H1 (cell line): ENCODE measurements around the gene OMG. TPM values are rescaled to one million over a fixed set of nuclear protein-coding genes. Genes with fewer than 3 reads are reported as not detected.
"Not testable (repeated sequence)": the region's sequence is repeated elsewhere in the genome, so short reads cannot be mapped to it uniquely, and the experiment has no call there.

Experiments used
- CTCF ChIA-PET: fragments of 300-600 bp; sonication (Branson Sonifier 250); formaldehyde crosslinking; loops from one replicate; lab custom pipeline; 2021; ENCODE audit not compliant: partially characterized antibody; lab: Charles Lee
- POLR2A ChIA-PET: fragments of 300-600 bp; sonication (Branson Sonifier 250); formaldehyde crosslinking; loops from one replicate; lab custom pipeline; 2021; ENCODE audit warnings: inconsistent platforms; ENCODE audit not compliant: partially characterized antibody; lab: Charles Lee
- DNase-seq, 2 experiments: peaks; one replicate each; pipeline versions ENCODE4 v3.0.0 to v3.0.0-alpha.2; 2010 to 2022; ENCODE audit warnings: low spot score in 2 of 2, low read depth in 1 of 2, mixed read lengths in 1 of 2
- FAIRE-seq: peaks from 2 replicates; lab custom pipeline; 2011; peaks lifted over from hg19 to GRCh38; lab: Jason Lieb, UNC
- H2AFZ ChIP-seq: 2 replicates; pipeline ENCODE4 v1.8.1; 2012; ENCODE audit warnings: low read length, inconsistent platforms
- H2AK5ac ChIP-seq: 2 replicates; pipeline ENCODE4 v1.6.1; 2013; ENCODE audit warnings: low read depth, low read length
- H2BK120ac ChIP-seq: replicated peaks from 2 replicates; pipeline ENCODE3; 2013; ENCODE audit warnings: low read depth, low read length, inconsistent platforms
- H2BK12ac ChIP-seq: 2 replicates; pipeline ENCODE4 v1.6.1; 2013; ENCODE audit warnings: low read depth, low read length
- H2BK15ac ChIP-seq: 2 replicates; pipeline ENCODE4 v1.6.1; 2013; ENCODE audit warnings: low read length
- H2BK20ac ChIP-seq: 2 replicates; pipeline ENCODE4 v1.6.1; 2013; ENCODE audit warnings: low read length
- H2BK5ac ChIP-seq: 2 replicates; pipeline ENCODE4 v1.6.1; 2013; ENCODE audit warnings: low read depth, low read length
- H3K14ac ChIP-seq: 2 replicates; pipeline ENCODE4 v1.6.1; 2013; ENCODE audit warnings: inconsistent platforms; ENCODE audit not compliant: insufficient read length
- H3K18ac ChIP-seq: 2 replicates; pipeline ENCODE4 v1.6.1; 2013; ENCODE audit warnings: low read length; ENCODE audit errors: extremely low read depth
- H3K23ac ChIP-seq: 2 replicates; pipeline ENCODE4 v1.6.1; 2013; ENCODE audit warnings: inconsistent platforms; ENCODE audit not compliant: insufficient read length
- H3K23me2 ChIP-seq: 2 replicates; pipeline ENCODE4 v1.6.1; 2013; ENCODE audit warnings: low read depth, low read length
- H3K27ac ChIP-seq: 2 replicates; pipeline ENCODE4 v1.6.1; 2011; ENCODE audit warnings: low read depth, low read length, inconsistent platforms
- H3K27me3 ChIP-seq, 4 experiments: replicated peaks in 1 of 4; 1 replicate in 1 of 4; 2 replicates in 3 of 4; pipeline versions ENCODE4 v1.6.1 to v1.8.1; 2011 to 2013; ENCODE audit warnings: low read length in 3 of 4, mild to moderate bottlenecking in 3 of 4, inconsistent platforms in 2 of 4, mixed read lengths in 2 of 4, moderate library complexity in 1 of 4; ENCODE audit not compliant: control insufficient read depth in 3 of 4, insufficient read depth in 3 of 4; ENCODE audit errors: extremely low read depth in 1 of 4
- H3K36me3 ChIP-seq, 4 experiments: 2 replicates each; pipeline versions ENCODE4 v1.6.1 to v1.8.1; 2011 to 2013; ENCODE audit warnings: mild to moderate bottlenecking in 4 of 4, low read length in 3 of 4, moderate library complexity in 2 of 4, control low read depth in 1 of 4, inconsistent platforms in 1 of 4; ENCODE audit not compliant: insufficient read depth in 4 of 4, control insufficient read depth in 2 of 4
- H3K4ac ChIP-seq: replicated peaks from 2 replicates; pipeline ENCODE3; 2013; ENCODE audit warnings: low read length, low read depth, mixed read lengths, inconsistent platforms; ENCODE audit not compliant: insufficient read length
- H3K4me1 ChIP-seq, 4 experiments: replicated peaks in 1 of 4; 1 replicate in 1 of 4; 2 replicates in 3 of 4; pipeline versions ENCODE4 v1.6.1 to v1.8.1; 2011 to 2013; ENCODE audit warnings: low read length in 3 of 4, inconsistent platforms in 2 of 4, mixed read lengths in 1 of 4; ENCODE audit not compliant: insufficient read depth in 4 of 4, control insufficient read depth in 3 of 4
- H3K4me2 ChIP-seq, 2 experiments: 2 replicates each; pipeline versions ENCODE4 v1.6.1 to v1.8.1; 2011 to 2013; ENCODE audit warnings: low read depth in 2 of 2, low read length in 2 of 2, control low read depth in 1 of 2, inconsistent platforms in 1 of 2, mild to moderate bottlenecking in 1 of 2; ENCODE audit not compliant: insufficient read depth in 1 of 2
- H3K4me3 ChIP-seq, 4 experiments: fragments of 200-600, 300-600 bp in 1 of 4; sonication (generic), shearing (Covaris generic), sonication (Bioruptor Twin) in 1 of 4; 2 replicates each; pipeline versions ENCODE4 v1.5.1 to v1.8.1; 2011 to 2016; ENCODE audit warnings: low read length in 4 of 4, low read depth in 3 of 4, control low read depth in 2 of 4, inconsistent platforms in 2 of 4, mild to moderate bottlenecking in 2 of 4, mixed read lengths in 1 of 4, moderate library complexity in 1 of 4; ENCODE audit not compliant: insufficient read depth in 2 of 4; ENCODE audit errors: extremely low read depth in 1 of 4
- H3K56ac ChIP-seq: replicated peaks from 2 replicates; pipeline ENCODE3; 2013; ENCODE audit warnings: low read depth, mild to moderate bottlenecking, mixed read lengths, low read length, inconsistent platforms; ENCODE audit not compliant: insufficient read length
- H3K79me1 ChIP-seq: 2 replicates; pipeline ENCODE4 v1.6.1; 2013; ENCODE audit warnings: low read depth, low read length, control low read depth
- H3K79me2 ChIP-seq, 2 experiments: 2 replicates each; pipeline versions ENCODE4 v1.6.1 to v1.8.1; 2012 to 2013; ENCODE audit warnings: low read length in 2 of 2, mild to moderate bottlenecking in 2 of 2, inconsistent platforms in 1 of 2; ENCODE audit not compliant: insufficient read depth in 2 of 2, control insufficient read depth in 1 of 2
- H3K9ac ChIP-seq, 4 experiments: replicated peaks in 1 of 4; 1 replicate in 1 of 4; 2 replicates in 3 of 4; pipeline versions ENCODE4 v1.6.1 to v1.8.1; 2011 to 2013; ENCODE audit warnings: low read depth in 3 of 4, low read length in 3 of 4, control low read depth in 2 of 4, mild to moderate bottlenecking in 2 of 4, moderate library complexity in 2 of 4, inconsistent platforms in 1 of 4; ENCODE audit errors: extremely low read depth in 1 of 4
- H3K9me3 ChIP-seq, 2 experiments: 2 replicates each; pipeline versions ENCODE4 v1.6.1 to v1.8.1; 2012 to 2013; ENCODE audit warnings: mild to moderate bottlenecking in 2 of 2, moderate library complexity in 2 of 2, control low read depth in 1 of 2, inconsistent platforms in 1 of 2, low read depth in 1 of 2, low read length in 1 of 2, mixed read lengths in 1 of 2; ENCODE audit not compliant: insufficient read depth in 2 of 2
- H4K20me1 ChIP-seq, 2 experiments: replicated peaks in 1 of 2; 2 replicates each; pipeline versions ENCODE3 to v1.8.1; 2011 to 2013; ENCODE audit warnings: inconsistent platforms in 2 of 2, low read length in 2 of 2, mild to moderate bottlenecking in 1 of 2; ENCODE audit not compliant: insufficient read depth in 2 of 2, control insufficient read depth in 1 of 2
- H4K5ac ChIP-seq: 2 replicates; pipeline ENCODE4 v1.6.1; 2013; ENCODE audit warnings: low read length, low read depth, mixed read lengths, inconsistent platforms; ENCODE audit not compliant: insufficient read length
- H4K8ac ChIP-seq: 2 replicates; pipeline ENCODE4 v1.8.0; 2013; ENCODE audit warnings: mild to moderate bottlenecking, moderate library complexity, low read length, inconsistent platforms; ENCODE audit not compliant: insufficient read depth; ENCODE audit errors: extremely low read depth
- H4K91ac ChIP-seq: replicated peaks from 2 replicates; pipeline ENCODE3; 2013; ENCODE audit warnings: low read length, mixed read lengths, inconsistent platforms; ENCODE audit not compliant: insufficient read length
- WGBS, 2 experiments: shearing (Covaris generic) in 1 of 2; methylation state at CpG; one replicate each; pipeline versions ENCODE4 v1.1.6 to v1.1.7; 2013 to 2015; ENCODE audit warnings: low lambda C conversion rate in 2 of 2, mixed read lengths in 2 of 2, inconsistent platforms in 1 of 2, low coverage in 1 of 2, missing lambda C conversion rate in 1 of 2; ENCODE audit not compliant: insufficient replicate concordance in 2 of 2, insufficient coverage in 1 of 2, insufficient read length in 1 of 2; ENCODE audit errors: extremely low coverage in 1 of 2, missing lambda C conversion rate in 1 of 2; 5-methylcytosine and 5-hydroxymethylcytosine counted together
- polyA plus RNA-seq, 7 experiments: library from polyadenylated mRNA; depleted of rRNA in 3 of 7; stranded (reverse) in 5 of 7; unstranded in 2 of 7; fragments of >200 nt in 5 of 7; fragments of 200-250 nt in 2 of 7; gene quantifications; 1 replicate in 5 of 7; 2 replicates in 1 of 7; 4 replicates in 1 of 7; pipeline versions ENCODE4 v1.2.1 to v1.2.3, GENCODE V29; 2011 to 2013; ENCODE audit warnings: missing spikeins in 2 of 7, mixed read lengths in 2 of 7
- total RNA-seq: library from RNA; stranded (reverse); fragmentation: NEBNext Ultra II Directional; extraction: Animal tissue kit (Norgen Biotek cat#: 25700); gene quantifications from 2 replicates; pipeline ENCODE4 v1.2.1, GENCODE V29; 2021

Gene OMG
- total and polyA plus RNA-seq, 2 of the 8 experiments (the other 6 are each of a cell fraction or from before 2014, with no cell fraction given): not detected

GRCh38 chr17:31312223-31312622 lies 15.2 kb upstream of the OMG start:
- H2BK12ac ChIP-seq, H3K27ac ChIP-seq, H3K79me1 ChIP-seq, H3K18ac ChIP-seq, H3K56ac ChIP-seq, H2BK5ac ChIP-seq, H4K8ac ChIP-seq, H4K91ac ChIP-seq, H3K4me3 ChIP-seq, H2BK15ac ChIP-seq, H3K79me2 ChIP-seq, POLR2A ChIA-PET, H2BK120ac ChIP-seq, H2BK20ac ChIP-seq, H2AK5ac ChIP-seq, H3K36me3 ChIP-seq, H3K23me2 ChIP-seq, FAIRE-seq, H3K4me2 ChIP-seq, H3K4ac ChIP-seq, H2AFZ ChIP-seq, H3K27me3 ChIP-seq, H3K23ac ChIP-seq, H3K9me3 ChIP-seq, DNase-seq, H3K4me1 ChIP-seq, H4K20me1 ChIP-seq, H3K9ac ChIP-seq, H3K14ac ChIP-seq, H4K5ac ChIP-seq: not testable (repeated sequence)
- CTCF ChIA-PET: interaction anchor here (1.1 kb wide), 1 partner anchor 46 kb away, joined by 3 read pairs; no protein-coding TSS in a partner anchor
- 82% methylated on average over 7 of the region's 7 CpGs; no CpG with 5 or more reads in 1 of the 2 experiments for WGBS, 2 experiments
